Stimulated activated naive CD4-positive, alpha-beta T cell (primary cell): ENCODE results near the gene GPR18.

Experiments
- DNase-seq, 6 experiments: peaks; one replicate each; lab custom pipeline; 2025; lab: John Stamatoyannopoulos, UW

GPR18 gene

GRCh38 chr13:99208845-99209527 lies 49.2 kb downstream of the GPR18 start:
- DNase-seq: no peak

GRCh38 chr13:99208185-99208584 lies 50.0 kb downstream of the GPR18 start:
- no peak for DNase-seq

GRCh38 chr13:99207511-99207910 lies 50.7 kb downstream of the GPR18 start:
- DNase-seq: no peak

GRCh38 chr13:99206873-99207272 lies 51.3 kb downstream of the GPR18 start:
- no peak for DNase-seq

- no peak for DNase-seq
These were observed 52.0 kb downstream of the GPR18 start for GRCh38 chr13:99206226-99206625.

- DNase-seq: no peak
These were observed 52.5 kb downstream of the GPR18 start for GRCh38 chr13:99205621-99206220.
